NCI-H82 treated with DMSO at 0.1 percent for 48 hours (cell line): Measurements from ENCODE around the gene CPA1.

ENCODE experiments used
- DNase-seq: peaks from one replicate; lab custom pipeline; 2025; ENCODE audit not compliant: unreplicated experiment; lab: John Stamatoyannopoulos, UW

CPA1 gene

GRCh38 chr7:130421684-130422083 is 41.4 kb downstream of the CPA1 start:
- no peak for DNase-seq

GRCh38 chr7:130423501-130424037 is 43.3 kb downstream of the CPA1 start:
- DNase-seq: no peak

GRCh38 chr7:130425796-130426195 is 45.5 kb downstream of the CPA1 start:
- DNase-seq: no peak

- no peak for DNase-seq
Observed at GRCh38 chr7:130426564-130426963, 46.3 kb downstream of the CPA1 start.

GRCh38 chr7:130429019-130429418 is 48.7 kb downstream of the CPA1 start:
- no peak for DNase-seq

GRCh38 chr7:130430115-130430514 is 49.8 kb downstream of the CPA1 start:
- DNase-seq: no peak

- DNase-seq: peak; percentile 37
Observed at GRCh38 chr7:130430841-130431666, 50.8 kb downstream of the CPA1 start.

- no peak for DNase-seq
Observed at GRCh38 chr7:130432886-130433285, 52.6 kb downstream of the CPA1 start.

GRCh38 chr7:130433301-130433700 is 53.0 kb downstream of the CPA1 start:
- no peak for DNase-seq

GRCh38 chr7:130435311-130435854 is 55.1 kb downstream of the CPA1 start:
- DNase-seq: no peak

GRCh38 chr7:130436253-130436652 is 56.0 kb downstream of the CPA1 start:
- DNase-seq: no peak
